ENCODE results near the gene CREG1.
"Not testable (repeated sequence)": the region's sequence is repeated elsewhere in the genome, so short reads cannot be mapped to it uniquely, and the experiment has no call there.

The CREG1 gene

GRCh38 chr1:167553136-167554027 lies at the start of gene CREG1:
TSS of gene CREG1 (minus strand) at chr1:167553762.
- peak; percentile 45 for DNase-seq (ENCODE audit: low read depth)

GRCh38 chr1:167602840-167603239 lies 49.3 kb upstream of the CREG1 start:
- no peak for DNase-seq (ENCODE audit: low read depth)

DNA sequence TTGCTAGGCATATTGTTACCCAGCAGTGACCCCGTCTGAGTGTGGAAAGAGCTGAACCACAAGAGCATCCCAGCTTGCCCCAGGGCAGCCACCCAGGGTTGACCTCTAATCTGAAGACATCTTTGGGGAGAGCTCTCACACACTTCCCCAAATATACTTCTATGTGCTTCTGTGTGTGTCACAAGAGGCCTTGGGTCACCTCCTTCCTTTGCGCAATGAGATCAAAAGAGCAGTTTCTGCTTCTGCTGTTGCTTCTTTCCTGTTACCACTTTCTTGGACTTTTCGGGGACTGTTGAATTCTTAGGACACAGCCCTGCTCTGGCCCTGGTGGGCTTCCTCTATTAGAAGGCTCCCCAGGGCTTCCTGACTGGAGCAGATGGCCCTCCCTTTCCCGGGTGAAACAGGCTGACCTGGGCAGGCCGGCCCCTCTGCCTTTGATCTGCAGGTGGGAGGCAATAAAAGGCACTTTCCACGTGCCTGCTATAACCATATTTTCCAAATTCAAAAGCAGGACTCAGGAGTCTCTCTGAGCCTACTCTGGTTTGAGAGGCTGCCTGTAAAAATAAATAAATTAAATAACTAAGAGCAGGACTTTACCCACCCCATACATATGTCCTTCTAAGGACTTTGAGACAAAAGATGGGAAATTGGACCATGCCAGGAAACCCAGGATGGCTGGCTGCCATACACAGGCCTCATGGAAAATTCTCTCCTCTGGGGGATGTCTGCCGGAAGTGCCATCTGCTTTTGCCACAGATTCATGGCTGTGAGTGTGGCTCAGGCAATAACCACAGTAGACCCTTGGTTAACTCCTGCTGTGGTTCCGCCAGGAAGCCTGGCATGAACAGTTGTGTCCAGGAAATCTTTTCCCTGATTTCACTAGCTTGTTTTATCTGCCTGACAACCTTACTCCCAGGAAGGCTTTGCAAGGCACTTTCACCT lies 48.2 kb upstream of the CREG1 start:
- no peak for DNase-seq (ENCODE audit: low read depth)

- peak; percentile 12 for DNase-seq (ENCODE audit: low read depth)
Observed at GRCh38 chr1:167599957-167600581, 46.5 kb upstream of the CREG1 start.

GRCh38 chr1:167594822-167595221 lies 41.3 kb upstream of the CREG1 start:
- no peak for DNase-seq (ENCODE audit: low read depth)

DNA sequence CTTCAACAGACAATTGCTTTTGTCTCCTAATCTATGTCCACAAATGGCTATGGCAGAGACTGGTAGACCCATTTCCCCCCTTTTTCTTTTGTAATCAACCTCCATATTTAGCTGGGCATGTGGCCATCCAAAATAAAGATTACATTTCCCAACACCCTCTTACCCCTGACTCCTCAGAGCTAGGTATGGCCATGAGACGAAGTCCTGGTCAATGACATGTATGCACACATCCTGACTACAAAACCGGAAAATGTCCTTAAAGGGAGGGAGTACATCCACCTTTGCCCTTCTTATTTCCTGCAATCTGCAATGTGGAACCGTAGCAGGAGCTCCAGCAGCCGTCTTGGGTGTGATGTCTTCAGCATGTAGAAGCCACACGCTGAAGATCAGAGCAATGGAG lies 40.3 kb upstream of the CREG1 start:
- no peak for DNase-seq (ENCODE audit: low read depth)

GRCh38 chr1:167592475-167592874 lies 38.9 kb upstream of the CREG1 start:
- no peak for DNase-seq (ENCODE audit: low read depth)

GRCh38 chr1:167588361-167588760 lies 34.8 kb upstream of the CREG1 start:
- DNase-seq (ENCODE audit: low read depth) = no peak

DNA sequence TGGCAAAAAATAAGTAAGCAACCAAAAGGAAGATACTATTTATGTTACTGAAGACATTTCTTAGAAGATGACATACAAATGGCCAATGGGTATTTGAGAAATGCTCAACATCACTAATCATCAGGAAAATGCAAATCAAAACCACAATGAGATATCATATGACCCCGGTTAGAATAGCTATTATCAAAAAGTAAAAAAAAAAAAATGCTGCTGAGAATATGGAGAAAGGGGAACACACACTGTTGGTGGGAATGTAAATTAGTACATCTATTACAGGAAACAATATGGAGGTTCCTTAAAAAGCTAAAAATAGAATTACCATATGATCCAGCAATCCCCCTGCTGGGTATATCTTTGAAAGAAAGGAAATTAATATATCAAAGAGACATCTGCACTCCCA lies 34.3 kb upstream of the CREG1 start:
- no peak for DNase-seq (ENCODE audit: low read depth)

GRCh38 chr1:167587342-167587741 lies 33.8 kb upstream of the CREG1 start:
- DNase-seq (ENCODE audit: low read depth) = no peak

- no peak for DNase-seq (ENCODE audit: low read depth)
Observed at GRCh38 chr1:167584581-167584980, 31.0 kb upstream of the CREG1 start.

GRCh38 chr1:167582722-167583121 lies 29.2 kb upstream of the CREG1 start:
- DNase-seq (ENCODE audit: low read depth) = no peak

- DNase-seq (ENCODE audit: low read depth) = no peak
Observed at GRCh38 chr1:167582064-167582463, 28.5 kb upstream of the CREG1 start.

GRCh38 chr1:167579986-167580385 lies 26.4 kb upstream of the CREG1 start:
- DNase-seq (ENCODE audit: low read depth) = no peak

- DNase-seq (ENCODE audit: low read depth) = no peak
Observed at GRCh38 chr1:167578939-167579521, 25.5 kb upstream of the CREG1 start.

DNA sequence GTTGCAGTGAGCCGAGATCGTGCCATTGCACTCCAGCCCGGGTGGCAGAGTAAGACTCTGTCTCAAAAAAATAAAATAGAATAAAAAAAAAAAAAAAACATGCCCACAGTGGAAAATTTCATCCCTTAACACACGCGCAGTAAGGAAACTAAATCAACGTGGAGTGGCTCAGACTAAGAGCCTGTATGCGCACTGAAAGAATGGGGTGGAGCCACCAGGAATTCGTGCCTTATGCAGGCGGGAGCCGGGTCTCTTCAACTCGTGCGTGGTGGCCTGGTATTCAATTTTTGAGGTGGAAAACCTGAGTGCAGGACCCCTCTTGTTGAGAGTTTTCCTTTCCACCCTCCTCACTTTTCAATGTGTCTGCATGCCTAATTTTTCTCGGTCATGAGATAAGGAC lies 22.1 kb upstream of the CREG1 start:
- no peak for DNase-seq (ENCODE audit: low read depth)

GRCh38 chr1:167573035-167573434 lies 19.5 kb upstream of the CREG1 start:
- DNase-seq (ENCODE audit: low read depth) = no peak

GRCh38 chr1:167570712-167571111 lies 17.1 kb upstream of the CREG1 start:
- DNase-seq (ENCODE audit: low read depth) = not testable (repeated sequence)

DNA sequence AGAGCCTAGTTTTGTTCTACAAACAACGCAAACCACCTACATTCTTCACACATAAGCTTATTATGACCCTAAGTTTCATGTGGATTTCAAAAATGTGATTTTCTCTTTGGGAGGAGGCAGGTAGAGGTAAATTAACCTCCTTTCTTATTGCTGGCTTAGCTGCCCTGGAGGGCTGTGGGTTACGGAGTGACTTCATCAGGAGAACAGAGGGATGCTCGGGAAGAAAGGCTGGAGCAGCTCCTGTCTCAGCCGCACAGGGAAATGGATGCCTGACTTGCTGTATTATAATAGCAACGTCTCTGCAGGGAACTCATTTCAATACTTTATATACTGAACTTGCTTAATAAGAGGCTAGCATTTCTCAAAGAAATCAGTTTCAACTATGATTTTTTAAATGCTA lies 14.1 kb upstream of the CREG1 start:
- no peak for DNase-seq (ENCODE audit: low read depth)

- DNase-seq (ENCODE audit: low read depth) = no peak
Observed at GRCh38 chr1:167566766-167567165, 13.2 kb upstream of the CREG1 start.

GRCh38 chr1:167565922-167566321 lies 12.4 kb upstream of the CREG1 start:
- DNase-seq (ENCODE audit: low read depth) = no peak

Measured in GM04503 (cell line).